GM12873 (cell line): ENCODE results near the gene PEBP1.

Experiments
- CTCF ChIP-seq: IDR thresholded peaks from 2 replicates; pipeline ENCODE4 v1.5.1; 2012; ENCODE audit warnings: low read depth, mild to moderate bottlenecking, moderate library complexity, low read length, control low read depth; ENCODE audit not compliant: insufficient read depth; ENCODE audit errors: missing control alignments

Gene PEBP1

GRCh38 chr12:118187751-118188435, 52.0 kb downstream of the PEBP1 start:
- TF ChIP-seq CTCF: no peak

GRCh38 chr12:118188690-118189371, 52.9 kb downstream of the PEBP1 start:
- TF ChIP-seq CTCF: no peak

GRCh38 chr12:118189741-118190191, 53.8 kb downstream of the PEBP1 start:
- TF ChIP-seq CTCF: no peak

- TF ChIP-seq CTCF: no peak
Measured at GRCh38 chr12:118190266-118190665, 54.3 kb downstream of the PEBP1 start.

GRCh38 chr12:118193477-118193876, 57.6 kb downstream of the PEBP1 start:
- no peak for TF ChIP-seq CTCF

- no peak for TF ChIP-seq CTCF
Measured at GRCh38 chr12:118193958-118194357, 58.0 kb downstream of the PEBP1 start.
